ENCODE measurements around the gene PPP4C. TPM values are rescaled to one million over a fixed set of nuclear protein-coding genes. Genes with fewer than 3 reads are reported as not detected.

Gene PPP4C
- total RNA-seq: 226 and 306 TPM in 2 replicates

GRCh38 chr16:30075503-30076275 lies at the start of gene PPP4C:
PPP4C (plus strand) TSS chr16:30075994; CDS start chr16:30076378, 384 bp downstream.

GRCh38 chr16:30030841-30031413 lies 44.9 kb upstream of the PPP4C start, which contains the start of gene TLCD3B:
TLCD3B (minus strand) TSS chr16:30031271; CDS start chr16:30030527, 744 bp downstream.

DNA sequence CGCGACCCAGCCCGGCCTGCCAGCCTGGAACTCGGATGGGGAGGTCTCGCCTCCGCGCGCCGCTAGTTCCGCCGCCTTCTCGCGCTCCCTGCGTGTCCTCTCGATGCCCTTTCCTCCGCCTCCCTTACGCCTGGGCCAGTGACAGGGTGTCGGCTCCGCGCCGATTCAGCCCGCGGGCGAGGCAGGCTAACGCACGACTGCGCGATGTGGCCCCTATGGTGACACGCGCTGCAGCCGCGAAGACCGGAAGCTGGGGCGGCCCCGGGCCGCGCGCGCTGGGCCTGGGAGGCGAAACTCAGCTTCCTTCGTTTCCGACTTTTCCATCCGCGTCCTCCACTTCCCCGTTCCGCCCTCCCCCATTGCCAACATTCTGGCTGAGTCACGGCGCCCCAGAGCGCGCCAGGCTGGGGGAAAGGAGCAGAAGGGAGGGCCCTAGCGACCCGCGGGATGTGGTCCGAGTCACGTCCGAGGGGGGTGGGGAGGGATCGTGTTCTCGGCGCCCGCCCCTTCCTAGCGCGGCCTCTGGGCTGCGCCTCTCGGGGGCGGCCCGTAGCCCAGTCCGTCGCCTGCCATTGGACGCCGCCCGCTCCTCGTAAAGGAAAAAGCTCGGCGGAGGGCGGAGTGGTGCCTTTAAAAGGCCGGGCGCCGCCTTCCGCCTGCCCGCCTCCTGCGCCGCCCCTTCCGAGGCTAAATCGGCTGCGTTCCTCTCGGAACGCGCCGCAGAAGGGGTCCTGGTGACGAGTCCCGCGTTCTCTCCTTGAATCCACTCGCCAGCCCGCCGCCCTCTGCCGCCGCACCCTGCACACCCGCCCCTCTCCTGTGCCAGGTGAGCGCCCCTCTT lies 10.5 kb upstream of the PPP4C start, which contains the start of gene ALDOA:
Gene ALDOA, plus strand, starts transcription at position 659 of the 841 bp plus-strand sequence. CDS start 1,138 bp downstream, outside the sequence.

DNA sequence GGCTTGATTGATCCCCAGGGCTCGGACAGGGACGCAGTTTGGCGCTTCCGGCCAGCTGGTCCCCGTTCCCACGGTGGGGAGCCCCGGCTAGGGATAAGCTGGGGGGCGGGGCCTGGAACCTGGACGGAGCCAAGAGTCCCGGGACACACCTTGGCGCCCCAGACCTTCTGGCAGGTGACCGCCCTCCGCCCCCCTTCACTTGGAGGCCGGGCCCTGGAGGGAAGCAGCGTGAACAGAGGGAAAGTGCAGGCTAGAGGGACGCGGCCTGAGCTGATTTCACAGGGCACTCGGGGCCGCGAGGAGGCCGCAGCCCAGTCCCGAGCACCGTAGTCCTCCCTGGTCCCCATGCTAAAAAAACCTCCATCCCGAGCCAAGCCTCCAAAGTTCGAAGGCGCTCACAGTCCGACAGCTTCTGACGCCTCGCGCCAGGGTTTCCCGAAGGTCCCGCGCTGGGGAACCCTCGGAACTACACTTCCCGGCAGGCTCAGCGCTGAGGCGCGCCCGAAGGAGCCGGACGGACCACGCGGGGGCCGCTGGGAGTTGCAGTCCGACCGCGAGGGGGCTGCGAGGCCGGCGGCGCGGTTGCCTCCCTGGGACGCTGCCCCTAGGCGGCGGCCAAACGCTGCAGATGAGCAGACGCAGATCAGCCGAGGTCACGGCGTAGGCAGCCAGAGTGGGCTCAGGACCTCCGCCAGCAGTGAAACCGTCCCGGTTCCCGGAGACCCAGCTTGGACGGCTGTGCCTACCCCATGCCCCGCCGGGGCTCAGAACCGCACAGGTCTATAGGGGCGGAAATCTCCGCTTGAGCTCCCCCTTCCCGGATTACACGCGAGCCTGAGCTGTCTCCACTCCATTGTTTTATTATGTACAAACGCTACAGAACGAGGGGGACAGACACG lies 15.9 kb downstream of the PPP4C start, which contains the start of gene TBX6:
Gene TBX6, minus strand, starts transcription at position 451 of the 899 bp plus-strand sequence. CDS start 731 bp downstream, outside the sequence.

GRCh38 chr16:30096105-30096861 lies 20.5 kb downstream of the PPP4C start, which contains the start of gene YPEL3:
YPEL3 (minus strand) TSS chr16:30096213; CDS start chr16:30095482, 731 bp downstream.

GRCh38 chr16:30113031-30113710 lies 37.4 kb downstream of the PPP4C start, which contains the start of gene GDPD3:
GDPD3 (minus strand) TSS chr16:30113537; CDS start chr16:30113478, 59 bp downstream.

Other genes starting within 250 kb of the PPP4C start
- gene CDIPT, start 212.8 kb upstream of the PPP4C start, total RNA-seq: 59.4 and 102 TPM in 2 replicates
- 2.1 and 10.0 TPM in 2 replicates for gene SEZ6L2, start 176.4 kb upstream of the PPP4C start, total RNA-seq
- 9.1 and 9.4 TPM in 2 replicates for gene ASPHD1, start 175.5 kb upstream of the PPP4C start, total RNA-seq
- 13.2 and 14.3 TPM in 2 replicates for gene KCTD13, start 149.8 kb upstream of the PPP4C start, total RNA-seq
- 49.6 and 86.6 TPM in 2 replicates for gene TMEM219, start 113.9 kb upstream of the PPP4C start, total RNA-seq
- 56.2 and 62.0 TPM in 2 replicates for gene TAOK2, start 102.1 kb upstream of the PPP4C start, total RNA-seq
- 9.0 and 15.5 TPM in 2 replicates for gene HIRIP3, start 80.4 kb upstream of the PPP4C start, total RNA-seq
- 17.2 and 47.3 TPM in 2 replicates for gene INO80E, start 79.8 kb upstream of the PPP4C start, total RNA-seq
- 0.22 and 0.62 TPM in 2 replicates for gene DOC2A, start 65.0 kb upstream of the PPP4C start, total RNA-seq
- not detected in 2 replicates for gene C16orf92, start 52.8 kb upstream of the PPP4C start, total RNA-seq
- 0.22 TPM in 1 of 2 replicates, not detected in the other for gene TLCD3B, start 44.7 kb upstream of the PPP4C start, total RNA-seq
- 528 and 721 TPM in 2 replicates for gene ALDOA, start 10.2 kb upstream of the PPP4C start, total RNA-seq
- gene TBX6, start 15.9 kb downstream of the PPP4C start, total RNA-seq: 0.11 and 0.12 TPM in 2 replicates
- 4.6 and 5.5 TPM in 2 replicates for gene YPEL3, start 20.2 kb downstream of the PPP4C start, total RNA-seq
- gene GDPD3, start 37.5 kb downstream of the PPP4C start, total RNA-seq: 0.55 and 1.1 TPM in 2 replicates
- gene MAPK3, start 47.2 kb downstream of the PPP4C start, total RNA-seq: 28.6 and 32.9 TPM in 2 replicates
- 2.7 and 2.9 TPM in 2 replicates for gene CORO1A, start 107.6 kb downstream of the PPP4C start, total RNA-seq
- 67.1 and 198 TPM in 2 replicates for gene BOLA2B, start 117.7 kb downstream of the PPP4C start, total RNA-seq
- gene SLX1A, start 117.9 kb downstream of the PPP4C start, total RNA-seq: 19.5 and 27.0 TPM in 2 replicates
- gene SULT1A3, start 123.3 kb downstream of the PPP4C start, total RNA-seq: 3.4 and 4.5 TPM in 2 replicates
- gene NPIPB13, start 172.5 kb downstream of the PPP4C start, total RNA-seq: 0.33 and 0.75 TPM in 2 replicates